K562 (cell line): ENCODE results near the gene RPAP2.

Source experiments
- ELF4 ChIP-seq: fragments of 450-650 bp; formaldehyde crosslinking; IDR thresholded peaks from 2 replicates; pipeline ENCODE4 v1.4.0; 2022; ENCODE audit warnings: missing genetic modification characterization
- ZFX ChIP-seq: sonication (generic); formaldehyde crosslinking; IDR thresholded peaks from 2 replicates; pipeline ENCODE4 v1.8.0; 2022; ENCODE audit warnings: mild to moderate bottlenecking, missing genetic modification reagents, moderate library complexity
- ZNF696 ChIP-seq: fragments of 250-450 bp; sonication (Bioruptor Pico); conservative IDR thresholded peaks from 2 replicates; pipeline ENCODE4 v1.4.0; 2020; ENCODE audit warnings: mild to moderate bottlenecking, moderate library complexity
- TF ChIP-seq, protein P1 (sequence below), 3 experiments: IDR thresholded peaks in 2 of 3; conservative IDR thresholded peaks in 1 of 3; 2 replicates each; pipeline ENCODE4 v1.5.1; 2011 to 2012; ENCODE audit warnings: low read length in 3 of 3, mild to moderate bottlenecking in 3 of 3, control low read depth in 2 of 3, improper control_type of control experiment in 1 of 3, inconsistent platforms in 1 of 3, low read depth in 1 of 3, mixed read lengths in 1 of 3, moderate library complexity in 1 of 3; ENCODE audit not compliant: insufficient read depth in 2 of 3

DNA sequence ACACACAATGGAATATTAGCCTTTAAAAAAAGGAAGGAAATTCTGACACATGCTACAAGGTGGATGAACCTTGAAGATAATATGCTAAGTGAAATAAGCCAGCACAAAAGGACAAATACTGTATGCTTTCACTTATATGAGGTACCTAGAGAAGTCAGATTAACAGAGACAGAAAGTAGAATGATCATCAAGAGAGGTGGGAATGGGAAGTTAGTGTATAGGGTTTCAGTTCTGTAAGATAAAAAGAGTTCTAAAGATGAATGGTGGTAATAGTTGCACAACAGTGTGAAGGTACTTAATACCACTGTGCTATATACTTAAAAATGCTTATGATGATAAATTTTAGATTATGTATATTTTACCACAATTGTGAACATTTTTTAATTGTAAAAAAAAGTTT is 7.2 kb downstream of the RPAP2 start:
- TF ChIP-seq ZFX (CRISPR knock-in tag), result no peak
- no peak for TF ChIP-seq ELF4 (CRISPR knock-in tag)
- TF ChIP-seq, protein P1, sequence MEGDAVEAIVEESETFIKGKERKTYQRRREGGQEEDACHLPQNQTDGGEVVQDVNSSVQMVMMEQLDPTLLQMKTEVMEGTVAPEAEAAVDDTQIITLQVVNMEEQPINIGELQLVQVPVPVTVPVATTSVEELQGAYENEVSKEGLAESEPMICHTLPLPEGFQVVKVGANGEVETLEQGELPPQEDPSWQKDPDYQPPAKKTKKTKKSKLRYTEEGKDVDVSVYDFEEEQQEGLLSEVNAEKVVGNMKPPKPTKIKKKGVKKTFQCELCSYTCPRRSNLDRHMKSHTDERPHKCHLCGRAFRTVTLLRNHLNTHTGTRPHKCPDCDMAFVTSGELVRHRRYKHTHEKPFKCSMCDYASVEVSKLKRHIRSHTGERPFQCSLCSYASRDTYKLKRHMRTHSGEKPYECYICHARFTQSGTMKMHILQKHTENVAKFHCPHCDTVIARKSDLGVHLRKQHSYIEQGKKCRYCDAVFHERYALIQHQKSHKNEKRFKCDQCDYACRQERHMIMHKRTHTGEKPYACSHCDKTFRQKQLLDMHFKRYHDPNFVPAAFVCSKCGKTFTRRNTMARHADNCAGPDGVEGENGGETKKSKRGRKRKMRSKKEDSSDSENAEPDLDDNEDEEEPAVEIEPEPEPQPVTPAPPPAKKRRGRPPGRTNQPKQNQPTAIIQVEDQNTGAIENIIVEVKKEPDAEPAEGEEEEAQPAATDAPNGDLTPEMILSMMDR (IDR thresholded peaks at IDR 0.05 in 2 of 3, conservative IDR thresholded peaks at IDR 0.05 in 1 of 3; ENCODE audit: insufficient read depth in 2 of 3, low read depth in 1 of 3, low read length in 3 of 3), result no peak
- TF ChIP-seq ZNF696, result no peak
